SU-DHL-6 (cell line): ENCODE results near the gene SUGCT.

Source experiments
- H2AFZ ChIP-seq: fragments of 200-600 bp; sonication (generic); 2 replicates; pipeline ENCODE4 v1.6.1; 2014; ENCODE audit warnings: low read depth, mild to moderate bottlenecking, moderate library complexity, mixed read lengths, antibody characterized with exemption, low read length; ENCODE audit not compliant: severe bottlenecking
- H3F3A ChIP-seq: fragments of 200-600 bp; shearing (Covaris generic); 2 replicates; pipeline ENCODE4 v1.6.0; 2016; ENCODE audit warnings: antibody characterized with exemption, mild to moderate bottlenecking; ENCODE audit not compliant: insufficient read depth
- H3K27ac ChIP-seq: fragments of 200-600 bp; sonication (generic); 2 replicates; pipeline ENCODE4 v1.5.1; 2016; ENCODE audit warnings: low read depth, mild to moderate bottlenecking, low read length, moderate library complexity, mixed read lengths
- H3K27me3 ChIP-seq: fragments of 200-600 bp; sonication (generic), shearing (Covaris generic); 2 replicates; pipeline ENCODE4 v1.6.0; 2014; ENCODE audit warnings: mild to moderate bottlenecking, low read length
- H3K36me3 ChIP-seq: fragments of 200-600 bp; sonication (generic); 2 replicates; pipeline ENCODE4 v1.6.1; 2014; ENCODE audit warnings: mild to moderate bottlenecking, low read length, mixed read lengths
- H3K4me2 ChIP-seq: fragments of 300-600, 200-600 bp; shearing (Covaris generic), sonication (generic); 2 replicates; pipeline ENCODE4 v1.6.0; 2014; ENCODE audit warnings: low read length, low read depth, mild to moderate bottlenecking; ENCODE audit not compliant: poor library complexity, severe bottlenecking
- H3K4me3 ChIP-seq: fragments of 200-600 bp; sonication (generic); 2 replicates; pipeline ENCODE4 v1.5.1; 2014; ENCODE audit warnings: antibody characterized with exemption, low read length, mild to moderate bottlenecking, mixed read lengths; ENCODE audit not compliant: insufficient read depth, poor library complexity, severe bottlenecking
- H3K79me2 ChIP-seq: fragments of 200-600 bp; sonication (generic); 2 replicates; pipeline ENCODE4 v1.6.1; 2014; ENCODE audit warnings: mild to moderate bottlenecking, low read length, moderate library complexity; ENCODE audit not compliant: insufficient read depth
- H3K9ac ChIP-seq: fragments of 200-600 bp; sonication (generic); 2 replicates; pipeline ENCODE4 v1.7.0; 2014; ENCODE audit warnings: mild to moderate bottlenecking, low read length
- H3K9me2 ChIP-seq: fragments of 200-600 bp; sonication (generic); replicated peaks from 2 replicates; pipeline ENCODE4 v1.6.1; 2014; ENCODE audit warnings: low read length; ENCODE audit not compliant: insufficient read depth
- H3K9me3 ChIP-seq: fragments of 200-600 bp; sonication (generic); 2 replicates; pipeline ENCODE4 v1.6.1; 2014; ENCODE audit warnings: low read length, mixed read lengths; ENCODE audit not compliant: insufficient read depth
- H4K20me1 ChIP-seq: fragments of 200-600 bp; sonication (generic); 2 replicates; pipeline ENCODE4 v1.6.1; 2014; ENCODE audit warnings: low read depth, mild to moderate bottlenecking, antibody characterized with exemption, low read length, moderate library complexity, mixed read lengths
- EZH2phosphoT487 ChIP-seq: fragments of 200-600 bp; sonication (generic), shearing (Covaris generic); conservative IDR thresholded peaks from 2 replicates; pipeline ENCODE4 v1.6.1; 2018; ENCODE audit warnings: mild to moderate bottlenecking, antibody characterized with exemption, low read length, moderate library complexity, mixed read lengths
- TF ChIP-seq, protein P1 (sequence below): fragments of 200-600 bp; sonication (generic); IDR thresholded peaks from one replicate; pipeline ENCODE4 v1.5.1; 2017; ENCODE audit warnings: antibody characterized with exemption, mild to moderate bottlenecking, low read length, moderate library complexity; ENCODE audit not compliant: insufficient read depth, poor library complexity, severe bottlenecking

SUGCT gene

DNA sequence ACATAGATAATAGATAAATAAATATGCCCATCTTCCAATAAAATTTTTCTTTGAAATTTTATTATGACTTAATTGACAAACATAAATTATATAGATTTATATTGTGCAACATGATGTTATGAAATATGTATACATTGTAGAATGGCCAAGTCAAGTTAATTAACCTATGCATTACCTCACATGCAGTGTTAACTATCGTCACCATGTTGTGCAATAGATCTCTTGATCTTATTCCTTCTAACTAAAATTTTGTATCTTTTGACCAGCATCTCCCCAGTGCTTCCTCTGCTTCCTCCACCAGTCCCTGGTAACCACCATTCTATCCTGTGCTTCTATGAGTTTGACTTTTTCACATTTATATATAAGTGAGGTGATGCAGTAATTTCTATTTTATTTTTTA, 259.6 kb downstream of the SUGCT start:
- Histone ChIP-seq H3K79me2 (no peaks in the 10 kb centered on the region), H3K4me3 (no peak overlapping the region), H3F3A (no peaks in the 10 kb centered on the region), H3K4me2 (no peak overlapping the region), H3K9me3 (no peaks in the 10 kb centered on the region), H2AFZ (no peak overlapping the region), H3K9me2 (no peaks in the 10 kb centered on the region), H4K20me1 (no peaks in the 10 kb centered on the region), H3K36me3 (no peaks in the 10 kb centered on the region), H3K27me3 (no peaks in the 10 kb centered on the region), H3K27ac (no peak overlapping the region), H3K9ac (no peak overlapping the region)
- no peak for TF ChIP-seq EZH2phosphoT487
- TF ChIP-seq, protein P1, sequence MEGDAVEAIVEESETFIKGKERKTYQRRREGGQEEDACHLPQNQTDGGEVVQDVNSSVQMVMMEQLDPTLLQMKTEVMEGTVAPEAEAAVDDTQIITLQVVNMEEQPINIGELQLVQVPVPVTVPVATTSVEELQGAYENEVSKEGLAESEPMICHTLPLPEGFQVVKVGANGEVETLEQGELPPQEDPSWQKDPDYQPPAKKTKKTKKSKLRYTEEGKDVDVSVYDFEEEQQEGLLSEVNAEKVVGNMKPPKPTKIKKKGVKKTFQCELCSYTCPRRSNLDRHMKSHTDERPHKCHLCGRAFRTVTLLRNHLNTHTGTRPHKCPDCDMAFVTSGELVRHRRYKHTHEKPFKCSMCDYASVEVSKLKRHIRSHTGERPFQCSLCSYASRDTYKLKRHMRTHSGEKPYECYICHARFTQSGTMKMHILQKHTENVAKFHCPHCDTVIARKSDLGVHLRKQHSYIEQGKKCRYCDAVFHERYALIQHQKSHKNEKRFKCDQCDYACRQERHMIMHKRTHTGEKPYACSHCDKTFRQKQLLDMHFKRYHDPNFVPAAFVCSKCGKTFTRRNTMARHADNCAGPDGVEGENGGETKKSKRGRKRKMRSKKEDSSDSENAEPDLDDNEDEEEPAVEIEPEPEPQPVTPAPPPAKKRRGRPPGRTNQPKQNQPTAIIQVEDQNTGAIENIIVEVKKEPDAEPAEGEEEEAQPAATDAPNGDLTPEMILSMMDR: no peak

DNA sequence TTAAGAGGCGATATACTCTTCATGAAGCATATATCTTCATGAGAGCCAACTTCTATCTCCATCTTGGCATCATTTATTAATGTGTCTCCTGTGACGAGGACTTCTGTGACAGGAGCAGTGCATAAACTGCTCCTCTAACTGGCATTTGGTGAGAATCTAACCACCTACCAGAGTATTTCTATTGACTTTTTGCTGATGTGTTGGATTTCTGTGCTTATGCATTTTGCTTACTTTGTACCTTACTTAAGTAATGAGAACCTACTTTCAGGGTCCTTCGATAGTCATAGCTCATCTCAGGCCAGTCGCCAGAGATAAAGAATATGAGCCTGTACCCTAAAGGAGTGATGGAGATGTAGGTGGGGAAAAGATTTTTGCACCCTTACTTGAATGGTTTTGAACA, 265.7 kb downstream of the SUGCT start:
- TF ChIP-seq EZH2phosphoT487: no peak
- TF ChIP-seq, protein P1: no peak
- Histone ChIP-seq H3K79me2 (no peaks in the 10 kb centered on the region), H3K36me3 (no peaks in the 10 kb centered on the region), H2AFZ (no peak overlapping the region), H3K27me3 (no peaks in the 10 kb centered on the region), H3F3A (no peaks in the 10 kb centered on the region), H3K4me2 (no peak overlapping the region), H3K27ac (no peak overlapping the region), H3K4me3 (no peak overlapping the region), H3K9ac (no peak overlapping the region), H3K9me3 (no peaks in the 10 kb centered on the region), H4K20me1 (no peaks in the 10 kb centered on the region), H3K9me2 (no peaks in the 10 kb centered on the region)

DNA sequence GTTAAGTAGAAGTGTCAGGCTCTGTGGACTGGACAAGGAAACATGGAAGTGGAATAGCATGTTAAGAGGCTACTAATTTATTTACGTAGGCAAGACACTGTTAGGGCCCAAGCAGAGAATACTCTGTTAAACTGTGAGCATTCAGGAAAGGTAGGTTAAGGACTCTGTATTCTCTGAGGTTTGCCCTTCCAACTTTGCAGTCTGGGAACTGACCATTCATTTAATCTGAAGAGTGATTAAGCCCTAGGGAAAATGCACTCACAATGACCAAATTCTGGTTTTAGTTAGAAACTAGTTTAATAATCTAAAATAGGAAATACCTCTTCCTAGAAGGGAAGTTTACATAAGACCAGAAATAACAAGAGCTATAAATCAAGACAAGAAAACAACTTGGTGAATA, 266.6 kb downstream of the SUGCT start:
- Histone ChIP-seq H3K79me2 (no peaks in the 10 kb centered on the region), H3F3A (no peaks in the 10 kb centered on the region), H3K4me3 (no peak overlapping the region), H3K9me3 (no peaks in the 10 kb centered on the region), H3K27ac (no peak overlapping the region), H3K9me2 (no peaks in the 10 kb centered on the region), H4K20me1 (no peaks in the 10 kb centered on the region), H2AFZ (no peak overlapping the region), H3K36me3 (no peaks in the 10 kb centered on the region), H3K27me3 (no peaks in the 10 kb centered on the region), H3K4me2 (no peak overlapping the region), H3K9ac (no peak overlapping the region)
- no peak for TF ChIP-seq EZH2phosphoT487
- TF ChIP-seq, protein P1: no peak
